HepG2 (cell line): ENCODE data around the gene MIDN. TPM values are rescaled to one million over a fixed set of nuclear protein-coding genes. Genes with fewer than 3 reads are reported as not detected.

Experiments used
- AHR ChIP-seq: IDR thresholded peaks from 2 replicates; pipeline ENCODE4 v1.6.1; 2018; ENCODE audit warnings: missing genetic modification reagents, missing compliant biosample characterization
- ARHGAP35 ChIP-seq: sonication (generic); formaldehyde crosslinking; IDR thresholded peaks from 2 replicates; pipeline ENCODE4 v1.9.0; 2022; ENCODE audit warnings: mild to moderate bottlenecking, inconsistent platforms, moderate library complexity, missing genetic modification reagents, borderline replicate concordance
- EP300 ChIP-seq, 3 experiments: sonication (generic) in 1 of 3; formaldehyde crosslinking in 1 of 3; IDR thresholded peaks; 2 replicates each; pipeline versions ENCODE4 v1.5.1 to v1.6.1; 2011 to 2020; ENCODE audit warnings: low read depth in 2 of 3, low read length in 2 of 3, borderline replicate concordance in 1 of 3, improper control_type of control experiment in 1 of 3, mild to moderate bottlenecking in 1 of 3, missing genetic modification reagents in 1 of 3, moderate library complexity in 1 of 3
- ERF ChIP-seq: IDR thresholded peaks from 2 replicates; pipeline ENCODE4 v1.6.1; 2018; ENCODE audit warnings: missing biosample characterization, missing genetic modification reagents
- FLYWCH1 ChIP-seq: sonication (generic); formaldehyde crosslinking; IDR thresholded peaks from 2 replicates; pipeline ENCODE4 v1.8.1; 2023; ENCODE audit warnings: mild to moderate bottlenecking, missing genetic modification reagents
- FOXK1 ChIP-seq: sonication (generic); formaldehyde crosslinking; IDR thresholded peaks from 2 replicates; pipeline ENCODE4 v1.4.0; 2020; ENCODE audit warnings: low read depth, missing genetic modification reagents, borderline replicate concordance
- GZF1 ChIP-seq: sonication (generic); formaldehyde crosslinking; IDR thresholded peaks from 2 replicates; pipeline ENCODE4 v1.5.1; 2020; ENCODE audit warnings: mild to moderate bottlenecking, missing genetic modification reagents
- HCFC1 ChIP-seq: fragments of 150-350 bp; IDR thresholded peaks from 2 replicates; pipeline ENCODE4 v1.6.1; 2014; ENCODE audit warnings: low read depth, low read length
- KDM2A ChIP-seq: sonication (generic); formaldehyde crosslinking; IDR thresholded peaks from 2 replicates; pipeline ENCODE4 v1.4.0; 2020; ENCODE audit warnings: low read depth, missing genetic modification reagents, borderline replicate concordance
- LBX2 ChIP-seq: sonication (generic); formaldehyde crosslinking; IDR thresholded peaks from 2 replicates; pipeline ENCODE4 v1.5.0; 2020; ENCODE audit warnings: missing genetic modification reagents, mild to moderate bottlenecking, borderline replicate concordance
- MED1 ChIP-seq: sonication (generic); formaldehyde crosslinking; IDR thresholded peaks from 2 replicates; pipeline ENCODE4 v1.4.0; 2020; ENCODE audit warnings: missing genetic modification reagents
- MEF2D ChIP-seq: sonication (generic); formaldehyde crosslinking; IDR thresholded peaks from 2 replicates; pipeline ENCODE4 v1.5.1; 2020; ENCODE audit warnings: mild to moderate bottlenecking, missing genetic modification reagents
- MIER2 ChIP-seq: IDR thresholded peaks from 2 replicates; pipeline ENCODE4 v1.6.1; 2016; ENCODE audit warnings: missing biosample characterization, missing genetic modification reagents
- MXD1 ChIP-seq: sonication (generic); formaldehyde crosslinking; IDR thresholded peaks from 2 replicates; pipeline ENCODE4 v1.4.0; 2020; ENCODE audit warnings: mild to moderate bottlenecking, missing genetic modification reagents
- NCOA2 ChIP-seq: sonication (generic); formaldehyde crosslinking; IDR thresholded peaks from 2 replicates; pipeline ENCODE4 v1.8.0; 2022; ENCODE audit warnings: inconsistent platforms
- SAP130 ChIP-seq: IDR thresholded peaks from 2 replicates; pipeline ENCODE4 v1.6.1; 2016; ENCODE audit warnings: low read depth
- SCMH1 ChIP-seq: sonication (generic); formaldehyde crosslinking; IDR thresholded peaks from 2 replicates; pipeline ENCODE4 v1.9.0; 2021; ENCODE audit warnings: missing genetic modification reagents, mild to moderate bottlenecking, borderline replicate concordance
- SMAD9 ChIP-seq: sonication (generic); formaldehyde crosslinking; IDR thresholded peaks from 2 replicates; pipeline ENCODE4 v1.5.1; 2020; ENCODE audit warnings: mild to moderate bottlenecking, missing genetic modification reagents
- SOX6 ChIP-seq, 2 experiments: fragments of 450-650 bp in 1 of 2; sonication (generic) in 1 of 2; formaldehyde crosslinking in 1 of 2; IDR thresholded peaks; 2 replicates each; pipeline versions ENCODE4 v1.4.0 to v1.6.1; 2017 to 2020; ENCODE audit warnings: antibody characterized with exemption in 1 of 2, mild to moderate bottlenecking in 1 of 2, missing genetic modification reagents in 1 of 2
- SPEN ChIP-seq: sonication (generic); formaldehyde crosslinking; IDR thresholded peaks from 2 replicates; pipeline ENCODE4 v1.5.1; 2020; ENCODE audit warnings: low read depth, mild to moderate bottlenecking, missing genetic modification reagents
- SRSF9 ChIP-seq: fragments of 200-400 bp; formaldehyde crosslinking; IDR thresholded peaks from 2 replicates; pipeline ENCODE4 v1.6.1; 2018; ENCODE audit warnings: borderline replicate concordance, mild to moderate bottlenecking, low read depth, low read length; ENCODE audit not compliant: insufficient read depth, poor library complexity, severe bottlenecking
- SYNCRIP ChIP-seq: fragments of 200-400 bp; formaldehyde crosslinking; IDR thresholded peaks from 2 replicates; pipeline ENCODE4 v1.6.1; 2018; ENCODE audit warnings: mild to moderate bottlenecking, low read depth, low read length; ENCODE audit not compliant: insufficient read depth
- TFAP4 ChIP-seq: sonication (generic); IDR thresholded peaks from 2 replicates; pipeline ENCODE4 v1.6.1; 2016; ENCODE audit warnings: low read depth, borderline replicate concordance
- ZBTB33 ChIP-seq: sonication (generic); formaldehyde crosslinking; IDR thresholded peaks from 2 replicates; pipeline ENCODE4 v1.4.0; 2020; ENCODE audit warnings: missing genetic modification reagents
- ZNF589 ChIP-seq: sonication (generic); formaldehyde crosslinking; conservative IDR thresholded peaks from 2 replicates; pipeline ENCODE4 v1.8.0; 2022; ENCODE audit warnings: mild to moderate bottlenecking, moderate library complexity, missing genetic modification reagents
- ZNF619 ChIP-seq: sonication (generic); formaldehyde crosslinking; IDR thresholded peaks from 2 replicates; pipeline ENCODE4 v1.4.0; 2020; ENCODE audit warnings: mild to moderate bottlenecking, missing genetic modification reagents
- ZSCAN12 ChIP-seq: sonication (generic); formaldehyde crosslinking; IDR thresholded peaks from 2 replicates; pipeline ENCODE4 v1.9.0; 2021; ENCODE audit warnings: mild to moderate bottlenecking, missing genetic modification reagents
- polyA plus RNA-seq, 8 experiments: library from polyadenylated mRNA; depleted of rRNA in 3 of 8; stranded (reverse) in 7 of 8; unstranded in 1 of 8; fragments of >200 nt; fragmentation: Illumina TruSeq in 4 of 8; extraction: Trizol in 4 of 8; gene quantifications; 2 replicates each; pipeline versions ENCODE4 v1.2.1 to v1.2.3, GENCODE V29; 2011 to 2016; ENCODE audit warnings: low read depth in 4 of 8, missing spikeins in 1 of 8, mixed read lengths in 1 of 8; ENCODE audit not compliant: insufficient read depth in 1 of 8
- total RNA-seq, 5 experiments: library from RNA; depleted of rRNA; stranded (reverse); fragments of >200 nt; fragmentation: Illumina TruSeq; extraction: Trizol; gene quantifications; 2 replicates each; pipeline ENCODE4 v1.2.3, GENCODE V29; 2016; ENCODE audit warnings: low read depth in 1 of 5

MIDN gene
- total and polyA plus RNA-seq, 2 of the 13 experiments (the other 11 are each of a cell fraction or from before 2014, with no cell fraction given), result 8.4 to 18.0 TPM

- TF ChIP-seq MED1 (CRISPR knock-in tag) (peak; percentile 91), EP300 (IDR thresholded peaks at IDR 0.05; ENCODE audit: low read depth in 2 of 2, low read length in 2 of 2) (peak; percentile 13 to 70; a peak in 2 of 4 replicates), EP300 (CRISPR knock-in tag; IDR thresholded peaks at IDR 0.05; ENCODE audit: borderline replicate concordance) (no peak), ERF (CRISPR knock-in tag) (peak; percentile 61; the same call in 1 of the 2 replicates), TFAP4 (peak; percentile 48; the same call in 1 of the 2 replicates), MIER2 (CRISPR knock-in tag) (no peak), LBX2 (CRISPR knock-in tag) (no peak), FOXK1 (CRISPR knock-in tag) (peak; percentile 35; the same call in 1 of the 2 replicates), SMAD9 (CRISPR knock-in tag) (no peak), ARHGAP35 (no peak), KDM2A (no peak), MXD1 (CRISPR knock-in tag) (no peak), ZNF619 (CRISPR knock-in tag) (no peak), GZF1 (CRISPR knock-in tag) (no peak), FLYWCH1 (CRISPR knock-in tag) (no peak), SRSF9 (no peak), ZNF589 (CRISPR knock-in tag) (no peak), NCOA2 (CRISPR knock-in tag) (peak; percentile 63), HCFC1 (no peak), MEF2D (CRISPR knock-in tag) (peak; percentile 47), AHR (CRISPR knock-in tag) (no peak), SCMH1 (CRISPR knock-in tag) (no peak), SAP130 (peak; percentile 79), ZSCAN12 (CRISPR knock-in tag) (no peak), ZBTB33 (CRISPR knock-in tag) (0 out of 2 replicates have a peak, but pooled peaks have one; percentile 45), SOX6 (IDR thresholded peaks at IDR 0.05) (no peak), SOX6 (CRISPR knock-in tag; IDR thresholded peaks at IDR 0.05) (peak; percentile 68), SPEN (CRISPR knock-in tag) (peak; percentile 72; the same call in 1 of the 2 replicates), SYNCRIP (no peak)
These were observed 6.3 kb downstream of the MIDN start (continued) for GRCh38 chr19:1254530-1255185.
